Neural cell (in vitro differentiated cells): ENCODE results near the gene PWWP2B. TPM values are rescaled to one million over a fixed set of nuclear protein-coding genes. Genes with fewer than 3 reads are reported as not detected.

Experiments used
- H2AFZ ChIP-seq: fragments of 200-600, 300-800 bp; sonication (generic), shearing (Covaris generic); 2 replicates; pipeline ENCODE4 v1.6.0; 2014; ENCODE audit warnings: low read depth, mild to moderate bottlenecking, antibody characterized with exemption, low read length, moderate library complexity
- H3F3A ChIP-seq: fragments of 200-600 bp; shearing (Covaris generic); 2 replicates; pipeline ENCODE4 v1.6.1; 2016; ENCODE audit warnings: mild to moderate bottlenecking, moderate library complexity, mixed read lengths, antibody characterized with exemption, low read length; ENCODE audit not compliant: insufficient read depth, poor library complexity, severe bottlenecking
- H3K27ac ChIP-seq: fragments of 200-600, 300-800 bp; sonication (generic), shearing (Covaris generic); 2 replicates; pipeline ENCODE4 v1.5.1; 2014; ENCODE audit warnings: mild to moderate bottlenecking, low read length, moderate library complexity
- H3K27me3 ChIP-seq: fragments of 300-800, 200-600 bp; sonication (generic), shearing (Covaris generic); 2 replicates; pipeline ENCODE4 v1.6.0; 2014; ENCODE audit warnings: mild to moderate bottlenecking, low read depth, low read length, moderate library complexity; ENCODE audit not compliant: insufficient read depth
- H3K36me3 ChIP-seq: fragments of 300-800, 200-600 bp; sonication (generic), shearing (Covaris generic); 2 replicates; pipeline ENCODE4 v1.5.1; 2014; ENCODE audit warnings: mild to moderate bottlenecking, antibody characterized with exemption, low read length, moderate library complexity; ENCODE audit not compliant: insufficient read depth
- H3K4me2 ChIP-seq: fragments of 300-800, 200-600 bp; sonication (generic), shearing (Covaris generic); 2 replicates; pipeline ENCODE4 v1.6.0; 2014; ENCODE audit warnings: mild to moderate bottlenecking, low read length
- H3K4me3 ChIP-seq: fragments of 300-800, 200-600 bp; sonication (generic), shearing (Covaris generic); 2 replicates; pipeline ENCODE4 v1.5.1; 2014; ENCODE audit warnings: mild to moderate bottlenecking, low read length, moderate library complexity
- H3K79me2 ChIP-seq: fragments of 200-600 bp; shearing (Covaris generic); replicated peaks from 2 replicates; pipeline ENCODE4 v1.6.0; 2014; ENCODE audit warnings: mild to moderate bottlenecking, low read length, moderate library complexity; ENCODE audit not compliant: insufficient read depth
- H3K9ac ChIP-seq: fragments of 300-800, 200-600 bp; sonication (generic), shearing (Covaris generic); 2 replicates; pipeline ENCODE4 v1.6.1; 2016; ENCODE audit warnings: mild to moderate bottlenecking, low read length, mixed read lengths
- H3K9me2 ChIP-seq: fragments of 200-600 bp; shearing (Covaris generic); 2 replicates; pipeline ENCODE4 v1.6.1; 2016; ENCODE audit warnings: mild to moderate bottlenecking, low read length, mixed read lengths; ENCODE audit not compliant: insufficient read depth
- H3K9me3 ChIP-seq: fragments of 200-600, 300-800 bp; sonication (generic), shearing (Covaris generic); 2 replicates; pipeline ENCODE4 v1.6.1; 2016; ENCODE audit warnings: mild to moderate bottlenecking, mixed run types, low read length, moderate library complexity, mixed read lengths
- H4K20me1 ChIP-seq: fragments of 200-600 bp; shearing (Covaris generic); 2 replicates; pipeline ENCODE4 v1.6.1; 2016; ENCODE audit warnings: mild to moderate bottlenecking, mixed run types; ENCODE audit not compliant: insufficient read depth
- EP300 ChIP-seq: fragments of 450-650 bp; conservative IDR thresholded peaks from 2 replicates; pipeline ENCODE4 v1.6.1; 2014; ENCODE audit warnings: antibody characterized with exemption, mild to moderate bottlenecking, moderate library complexity; ENCODE audit not compliant: poor library complexity, severe bottlenecking
- EZH2 ChIP-seq: fragments of 200-600, 300-800 bp; shearing (Covaris generic), sonication (generic); IDR thresholded peaks from 2 replicates; pipeline ENCODE4 v1.6.1; 2014; ENCODE audit warnings: antibody characterized with exemption, low read length, borderline replicate concordance, mild to moderate bottlenecking; ENCODE audit not compliant: insufficient read depth, poor library complexity, severe bottlenecking
- MXI1 ChIP-seq: fragments of 450-650 bp; conservative IDR thresholded peaks from 2 replicates; pipeline ENCODE4 v1.6.1; 2014; ENCODE audit warnings: antibody characterized with exemption, mild to moderate bottlenecking; ENCODE audit not compliant: poor library complexity, severe bottlenecking
- POLR2AphosphoS5 ChIP-seq: IDR thresholded peaks from 2 replicates; pipeline ENCODE4 v1.6.1; 2012
- RAD21 ChIP-seq: fragments of 450-650 bp; conservative IDR thresholded peaks from 2 replicates; pipeline ENCODE4 v1.6.1; 2014; ENCODE audit warnings: antibody characterized with exemption, mild to moderate bottlenecking, moderate library complexity
- SMC3 ChIP-seq: fragments of 450-650 bp; conservative IDR thresholded peaks from 2 replicates; pipeline ENCODE4 v1.6.1; 2014; ENCODE audit warnings: antibody characterized with exemption, mild to moderate bottlenecking, moderate library complexity; ENCODE audit not compliant: poor library complexity
- TAF1 ChIP-seq: IDR thresholded peaks from 2 replicates; pipeline ENCODE4 v1.6.1; 2012; ENCODE audit warnings: low read depth
- polyA plus RNA-seq: library from polyadenylated mRNA; depleted of rRNA; stranded (reverse); fragments of >200 nt; gene quantifications from 2 replicates; pipeline ENCODE4 v1.2.3, GENCODE V29; 2014
- TF ChIP-seq, protein P1 (sequence below): fragments of 450-650 bp; IDR thresholded peaks from 2 replicates; pipeline ENCODE4 v1.5.1; 2014; ENCODE audit warnings: antibody characterized with exemption, mild to moderate bottlenecking, moderate library complexity; ENCODE audit not compliant: poor library complexity, severe bottlenecking
- TF ChIP-seq, protein P2 (sequence below): IDR thresholded peaks from 2 replicates; pipeline ENCODE4 v1.6.1; 2012; ENCODE audit warnings: borderline replicate concordance

Gene PWWP2B
- polyA plus RNA-seq, 1 donor from 2014 or later, result 13.0 TPM

DNA sequence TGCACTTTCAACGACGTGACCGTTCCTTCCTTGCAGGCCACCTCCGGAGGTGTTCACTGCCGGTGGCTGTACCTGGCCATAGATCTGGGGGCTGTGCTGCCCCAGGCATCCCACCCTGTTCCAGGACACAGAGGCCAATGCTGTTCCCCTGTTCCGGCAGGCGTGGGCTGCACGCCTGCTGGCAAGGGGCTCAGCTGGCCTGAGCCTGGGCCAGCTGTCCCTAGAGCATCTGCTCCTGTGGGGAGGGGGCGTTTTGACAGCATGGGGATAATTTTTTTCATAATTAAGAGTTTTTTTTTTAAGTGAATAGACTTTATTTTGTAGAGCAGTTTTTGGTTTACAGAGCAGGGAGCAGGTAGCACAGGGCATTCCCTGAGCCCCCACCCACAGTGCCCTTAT is 28.8 kb downstream of the PWWP2B start:
- H3K36me3 ChIP-seq, result no peaks in the 10 kb centered on the region
- H3K27ac ChIP-seq, result no peak overlapping the region
- no peaks in the 10 kb centered on the region for H3K27me3 ChIP-seq
- TF ChIP-seq EP300, result no peak
- TF ChIP-seq MXI1, result no peak
- no peak for TF ChIP-seq EZH2
- TF ChIP-seq POLR2AphosphoS5, result no peak
- no peak for TF ChIP-seq TAF1
- TF ChIP-seq, protein P1, sequence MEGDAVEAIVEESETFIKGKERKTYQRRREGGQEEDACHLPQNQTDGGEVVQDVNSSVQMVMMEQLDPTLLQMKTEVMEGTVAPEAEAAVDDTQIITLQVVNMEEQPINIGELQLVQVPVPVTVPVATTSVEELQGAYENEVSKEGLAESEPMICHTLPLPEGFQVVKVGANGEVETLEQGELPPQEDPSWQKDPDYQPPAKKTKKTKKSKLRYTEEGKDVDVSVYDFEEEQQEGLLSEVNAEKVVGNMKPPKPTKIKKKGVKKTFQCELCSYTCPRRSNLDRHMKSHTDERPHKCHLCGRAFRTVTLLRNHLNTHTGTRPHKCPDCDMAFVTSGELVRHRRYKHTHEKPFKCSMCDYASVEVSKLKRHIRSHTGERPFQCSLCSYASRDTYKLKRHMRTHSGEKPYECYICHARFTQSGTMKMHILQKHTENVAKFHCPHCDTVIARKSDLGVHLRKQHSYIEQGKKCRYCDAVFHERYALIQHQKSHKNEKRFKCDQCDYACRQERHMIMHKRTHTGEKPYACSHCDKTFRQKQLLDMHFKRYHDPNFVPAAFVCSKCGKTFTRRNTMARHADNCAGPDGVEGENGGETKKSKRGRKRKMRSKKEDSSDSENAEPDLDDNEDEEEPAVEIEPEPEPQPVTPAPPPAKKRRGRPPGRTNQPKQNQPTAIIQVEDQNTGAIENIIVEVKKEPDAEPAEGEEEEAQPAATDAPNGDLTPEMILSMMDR, result no peak
- no peak for TF ChIP-seq SMC3
- no peak for TF ChIP-seq RAD21
- TF ChIP-seq, protein P2, sequence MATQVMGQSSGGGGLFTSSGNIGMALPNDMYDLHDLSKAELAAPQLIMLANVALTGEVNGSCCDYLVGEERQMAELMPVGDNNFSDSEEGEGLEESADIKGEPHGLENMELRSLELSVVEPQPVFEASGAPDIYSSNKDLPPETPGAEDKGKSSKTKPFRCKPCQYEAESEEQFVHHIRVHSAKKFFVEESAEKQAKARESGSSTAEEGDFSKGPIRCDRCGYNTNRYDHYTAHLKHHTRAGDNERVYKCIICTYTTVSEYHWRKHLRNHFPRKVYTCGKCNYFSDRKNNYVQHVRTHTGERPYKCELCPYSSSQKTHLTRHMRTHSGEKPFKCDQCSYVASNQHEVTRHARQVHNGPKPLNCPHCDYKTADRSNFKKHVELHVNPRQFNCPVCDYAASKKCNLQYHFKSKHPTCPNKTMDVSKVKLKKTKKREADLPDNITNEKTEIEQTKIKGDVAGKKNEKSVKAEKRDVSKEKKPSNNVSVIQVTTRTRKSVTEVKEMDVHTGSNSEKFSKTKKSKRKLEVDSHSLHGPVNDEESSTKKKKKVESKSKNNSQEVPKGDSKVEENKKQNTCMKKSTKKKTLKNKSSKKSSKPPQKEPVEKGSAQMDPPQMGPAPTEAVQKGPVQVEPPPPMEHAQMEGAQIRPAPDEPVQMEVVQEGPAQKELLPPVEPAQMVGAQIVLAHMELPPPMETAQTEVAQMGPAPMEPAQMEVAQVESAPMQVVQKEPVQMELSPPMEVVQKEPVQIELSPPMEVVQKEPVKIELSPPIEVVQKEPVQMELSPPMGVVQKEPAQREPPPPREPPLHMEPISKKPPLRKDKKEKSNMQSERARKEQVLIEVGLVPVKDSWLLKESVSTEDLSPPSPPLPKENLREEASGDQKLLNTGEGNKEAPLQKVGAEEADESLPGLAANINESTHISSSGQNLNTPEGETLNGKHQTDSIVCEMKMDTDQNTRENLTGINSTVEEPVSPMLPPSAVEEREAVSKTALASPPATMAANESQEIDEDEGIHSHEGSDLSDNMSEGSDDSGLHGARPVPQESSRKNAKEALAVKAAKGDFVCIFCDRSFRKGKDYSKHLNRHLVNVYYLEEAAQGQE, result no peak
- no peaks in the 10 kb centered on the region for H3K79me2 ChIP-seq
- H3K4me2 ChIP-seq, result no peak overlapping the region
- H2AFZ ChIP-seq, result no peak overlapping the region
- H3K9me2 ChIP-seq, result no peaks in the 10 kb centered on the region
- H3K4me3 ChIP-seq, result no peak overlapping the region
- H3K9me3 ChIP-seq, result no peaks in the 10 kb centered on the region
- no peak overlapping the region for H3K9ac ChIP-seq
- H4K20me1 ChIP-seq, result no peaks in the 10 kb centered on the region
- no peaks in the 10 kb centered on the region for H3F3A ChIP-seq

GRCh38 chr10:132427006-132427771 is 30.2 kb downstream of the PWWP2B start:
- Histone ChIP-seq H3K27me3 (no peaks in the 10 kb centered on the region), H3K9me3 (no peaks in the 10 kb centered on the region), H3K27ac (no peak overlapping the region), H3K79me2 (no peaks in the 10 kb centered on the region), H3K4me3 (no peak overlapping the region), H3K36me3 (no peaks in the 10 kb centered on the region), H3K4me2 (no peak overlapping the region), H3K9me2 (no peaks in the 10 kb centered on the region), H2AFZ (no peak overlapping the region), H4K20me1 (no peaks in the 10 kb centered on the region), H3K9ac (no peak overlapping the region), H3F3A (no peaks in the 10 kb centered on the region)
- TF ChIP-seq POLR2AphosphoS5 (no peak), MXI1 (no peak), TAF1 (no peak), SMC3 (no peak), RAD21 (no peak), EP300 (no peak), EZH2 (no peak)
- TF ChIP-seq, protein P1, result no peak
- TF ChIP-seq, protein P2, result no peak
